Body of pancreas (tissue), 4 donors: Measurements from ENCODE around the gene F12.

Experiments used
- POLR2A ChIP-seq, 3 donors: fragments of 450-650 bp; IDR thresholded peaks; one replicate each; pipeline ENCODE4 v1.6.1; 2016; ENCODE audit warnings: antibody characterized with exemption in 3 of 3, mild to moderate bottlenecking in 2 of 3
- TF ChIP-seq, protein P1 (sequence below), 7 experiments: fragments of 450-650 bp in 4 of 7; fragments of 200-600 bp in 3 of 7; sonication (generic) in 3 of 7; IDR thresholded peaks; one replicate each; pipeline ENCODE4 v1.5.1; 2016 to 2019; ENCODE audit warnings: antibody characterized with exemption in 7 of 7

DNA sequence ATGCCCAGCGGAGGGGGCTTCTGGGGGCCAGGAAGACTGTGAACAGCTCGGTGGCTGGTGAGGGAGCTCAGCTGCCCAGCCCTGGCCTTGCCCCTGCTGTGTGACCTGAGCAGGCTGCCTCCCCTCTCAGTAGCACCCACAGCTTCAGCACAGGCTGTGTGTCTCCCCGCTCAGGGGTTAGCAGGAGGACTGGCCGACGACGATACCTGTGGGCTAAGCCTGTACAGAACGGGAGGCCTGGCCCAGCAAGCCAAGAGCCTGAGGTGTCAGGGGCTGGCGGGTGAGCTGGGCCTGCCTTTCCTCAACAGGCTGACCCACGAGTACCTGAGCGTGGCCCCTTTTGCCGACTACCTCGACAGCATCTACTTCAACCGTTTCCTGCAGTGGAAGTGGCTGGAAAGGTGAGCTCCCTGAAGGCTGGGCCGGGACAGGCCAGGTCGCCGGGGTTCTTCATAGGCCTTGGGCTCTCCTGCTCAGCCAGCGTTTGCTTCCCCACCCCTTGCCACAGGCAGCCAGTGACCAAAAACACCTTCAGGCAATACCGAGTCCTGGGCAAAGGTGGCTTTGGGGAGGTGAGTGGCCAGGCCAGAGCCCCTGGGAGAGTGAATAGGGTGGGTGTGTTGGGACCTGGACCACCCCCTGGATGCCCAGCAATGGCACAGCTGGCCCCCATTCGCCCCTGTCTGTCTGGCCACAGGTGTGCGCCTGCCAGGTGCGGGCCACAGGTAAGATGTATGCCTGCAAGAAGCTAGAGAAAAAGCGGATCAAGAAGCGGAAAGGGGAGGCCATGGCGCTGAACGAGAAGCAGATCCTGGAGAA lies 23.7 kb upstream of the F12 start:
- TF ChIP-seq, protein P1, sequence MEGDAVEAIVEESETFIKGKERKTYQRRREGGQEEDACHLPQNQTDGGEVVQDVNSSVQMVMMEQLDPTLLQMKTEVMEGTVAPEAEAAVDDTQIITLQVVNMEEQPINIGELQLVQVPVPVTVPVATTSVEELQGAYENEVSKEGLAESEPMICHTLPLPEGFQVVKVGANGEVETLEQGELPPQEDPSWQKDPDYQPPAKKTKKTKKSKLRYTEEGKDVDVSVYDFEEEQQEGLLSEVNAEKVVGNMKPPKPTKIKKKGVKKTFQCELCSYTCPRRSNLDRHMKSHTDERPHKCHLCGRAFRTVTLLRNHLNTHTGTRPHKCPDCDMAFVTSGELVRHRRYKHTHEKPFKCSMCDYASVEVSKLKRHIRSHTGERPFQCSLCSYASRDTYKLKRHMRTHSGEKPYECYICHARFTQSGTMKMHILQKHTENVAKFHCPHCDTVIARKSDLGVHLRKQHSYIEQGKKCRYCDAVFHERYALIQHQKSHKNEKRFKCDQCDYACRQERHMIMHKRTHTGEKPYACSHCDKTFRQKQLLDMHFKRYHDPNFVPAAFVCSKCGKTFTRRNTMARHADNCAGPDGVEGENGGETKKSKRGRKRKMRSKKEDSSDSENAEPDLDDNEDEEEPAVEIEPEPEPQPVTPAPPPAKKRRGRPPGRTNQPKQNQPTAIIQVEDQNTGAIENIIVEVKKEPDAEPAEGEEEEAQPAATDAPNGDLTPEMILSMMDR (IDR thresholded peaks at IDR 0.05) = no peak
- no peak for TF ChIP-seq POLR2A (IDR thresholded peaks at IDR 0.05)
